DND-41 (cell line): ENCODE results near the gene RPRD2.

Experiments used
- ATAC-seq: fragments of 200-7000 bp; cut with Tn5 transposase; 3 replicates; pipeline ENCODE4 v1.9.1; 2021; ENCODE audit warnings: low read depth; ENCODE audit not compliant: insufficient read depth
- DNase-seq: peaks from one replicate; pipeline ENCODE4 v3.0.0-alpha.2; 2020
- H2AFZ ChIP-seq: 2 replicates; pipeline ENCODE4 v1.6.0; 2012; ENCODE audit warnings: low read depth, low read length
- H3K27ac ChIP-seq: 2 replicates; pipeline ENCODE4 v1.5.1; 2012; ENCODE audit warnings: low read length, inconsistent platforms
- H3K27me3 ChIP-seq: fragments of 200-600 bp; sonication (generic); 2 replicates; pipeline ENCODE4 v1.6.0; 2012; ENCODE audit warnings: low read length, mild to moderate bottlenecking, inconsistent platforms; ENCODE audit not compliant: insufficient read depth, poor library complexity
- H3K36me3 ChIP-seq: 2 replicates; pipeline ENCODE4 v1.5.1; 2012; ENCODE audit warnings: low read length, inconsistent platforms; ENCODE audit not compliant: insufficient read depth
- H3K4me1 ChIP-seq: 2 replicates; pipeline ENCODE4 v1.5.1; 2012; ENCODE audit warnings: mild to moderate bottlenecking, low read length; ENCODE audit not compliant: insufficient read depth
- H3K4me2 ChIP-seq: 2 replicates; pipeline ENCODE4 v1.6.0; 2012; ENCODE audit warnings: mild to moderate bottlenecking, moderate library complexity, low read length, inconsistent platforms; ENCODE audit not compliant: insufficient read depth
- H3K4me3 ChIP-seq, 2 experiments: fragments of 200-600 bp in 1 of 2; shearing (Covaris generic) in 1 of 2; 2 replicates each; pipeline ENCODE4 v1.5.1; 2012 to 2016; ENCODE audit warnings: inconsistent platforms in 2 of 2, low read length in 2 of 2, mild to moderate bottlenecking in 2 of 2, low read depth in 1 of 2, moderate library complexity in 1 of 2
- H3K79me2 ChIP-seq: 2 replicates; pipeline ENCODE4 v1.6.0; 2012; ENCODE audit warnings: low read length, inconsistent platforms; ENCODE audit not compliant: insufficient read depth
- H3K9ac ChIP-seq: 2 replicates; pipeline ENCODE4 v1.6.0; 2012; ENCODE audit warnings: low read depth, mild to moderate bottlenecking, inconsistent platforms, low read length, moderate library complexity
- H3K9me3 ChIP-seq: 2 replicates; pipeline ENCODE4 v1.5.1; 2012; ENCODE audit warnings: low read length, moderate library complexity, mild to moderate bottlenecking, inconsistent platforms; ENCODE audit not compliant: insufficient read depth, severe bottlenecking
- H4K20me1 ChIP-seq: 2 replicates; pipeline ENCODE4 v1.6.0; 2012; ENCODE audit warnings: low read length; ENCODE audit not compliant: insufficient read depth
- EZH2 ChIP-seq: IDR thresholded peaks from 3 replicates; pipeline ENCODE4 v1.6.1; 2012; ENCODE audit warnings: borderline replicate concordance, low read depth, mild to moderate bottlenecking, moderate library complexity, low read length, inconsistent platforms; ENCODE audit not compliant: severe bottlenecking
- TF ChIP-seq, protein P1 (sequence below): IDR thresholded peaks from 2 replicates; pipeline ENCODE4 v1.5.1; 2012; ENCODE audit warnings: borderline replicate concordance, low read length, moderate library complexity, mild to moderate bottlenecking; ENCODE audit not compliant: poor library complexity, severe bottlenecking; ENCODE audit errors: extremely low read depth

RPRD2 gene

GRCh38 chr1:150507912-150508864 lies 144.2 kb downstream of the RPRD2 start, which contains the start of gene ECM1:
Gene ECM1 (plus strand): TSS chr1:150508109. CDS start chr1:150508210, 101 bp downstream.
- DNase-seq (peak; percentile 20), ATAC-seq (peak; percentile 71)
- Histone ChIP-seq H3K79me2 (no peaks in the 10 kb centered on the region), H3K4me3 (no peak within 1 kb of the TSS), H3K4me1 (no peaks in the 10 kb centered on the region), H4K20me1 (no peaks in the 10 kb centered on the region), H3K36me3 (peaks cover 38% of the 10 kb centered on the region), H3K27ac (no peak within 1 kb of the TSS), H2AFZ (no peak within 1 kb of the TSS), H3K9me3 (no peaks in the 10 kb centered on the region), H3K9ac (no peak within 1 kb of the TSS), H3K27me3 (no peaks in the 10 kb centered on the region), H3K4me2 (no peak within 1 kb of the TSS)
- TF ChIP-seq EZH2, result no peak
- TF ChIP-seq, protein P1, sequence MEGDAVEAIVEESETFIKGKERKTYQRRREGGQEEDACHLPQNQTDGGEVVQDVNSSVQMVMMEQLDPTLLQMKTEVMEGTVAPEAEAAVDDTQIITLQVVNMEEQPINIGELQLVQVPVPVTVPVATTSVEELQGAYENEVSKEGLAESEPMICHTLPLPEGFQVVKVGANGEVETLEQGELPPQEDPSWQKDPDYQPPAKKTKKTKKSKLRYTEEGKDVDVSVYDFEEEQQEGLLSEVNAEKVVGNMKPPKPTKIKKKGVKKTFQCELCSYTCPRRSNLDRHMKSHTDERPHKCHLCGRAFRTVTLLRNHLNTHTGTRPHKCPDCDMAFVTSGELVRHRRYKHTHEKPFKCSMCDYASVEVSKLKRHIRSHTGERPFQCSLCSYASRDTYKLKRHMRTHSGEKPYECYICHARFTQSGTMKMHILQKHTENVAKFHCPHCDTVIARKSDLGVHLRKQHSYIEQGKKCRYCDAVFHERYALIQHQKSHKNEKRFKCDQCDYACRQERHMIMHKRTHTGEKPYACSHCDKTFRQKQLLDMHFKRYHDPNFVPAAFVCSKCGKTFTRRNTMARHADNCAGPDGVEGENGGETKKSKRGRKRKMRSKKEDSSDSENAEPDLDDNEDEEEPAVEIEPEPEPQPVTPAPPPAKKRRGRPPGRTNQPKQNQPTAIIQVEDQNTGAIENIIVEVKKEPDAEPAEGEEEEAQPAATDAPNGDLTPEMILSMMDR, result no peak

DNA sequence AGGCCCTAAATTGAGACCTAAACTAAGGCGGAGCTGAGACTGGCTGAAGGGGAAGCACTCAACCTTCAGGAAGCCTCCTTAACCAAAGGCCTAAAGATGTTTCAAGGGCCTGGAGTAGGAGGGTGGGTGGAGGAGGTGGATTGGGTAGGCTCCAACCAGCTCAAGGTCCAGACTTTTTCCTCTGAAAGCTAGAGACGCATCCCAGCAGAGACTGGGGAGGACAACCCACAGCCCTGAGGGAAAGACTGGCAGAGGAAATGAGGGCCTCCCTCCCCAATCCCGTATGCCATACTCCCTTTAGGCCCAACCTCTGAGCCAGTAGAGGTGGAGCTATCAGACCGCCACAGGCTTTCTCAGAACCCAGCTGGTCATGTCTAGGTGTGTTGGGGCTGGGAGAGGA lies 145.0 kb downstream of the RPRD2 start:
- Histone ChIP-seq H3K36me3 (peaks cover 34% of the 10 kb centered on the region), H3K9ac (no peak overlapping the region), H3K4me3 (no peak overlapping the region), H3K4me1 (no peaks in the 10 kb centered on the region), H4K20me1 (no peaks in the 10 kb centered on the region), H3K9me3 (no peaks in the 10 kb centered on the region), H3K4me2 (no peak overlapping the region), H3K27me3 (no peaks in the 10 kb centered on the region), H3K79me2 (no peaks in the 10 kb centered on the region), H2AFZ (no peak overlapping the region), H3K27ac (no peak overlapping the region)
- no peak for TF ChIP-seq EZH2
- TF ChIP-seq, protein P1, result no peak
- DNase-seq (no peak), ATAC-seq (no peak)

DNA sequence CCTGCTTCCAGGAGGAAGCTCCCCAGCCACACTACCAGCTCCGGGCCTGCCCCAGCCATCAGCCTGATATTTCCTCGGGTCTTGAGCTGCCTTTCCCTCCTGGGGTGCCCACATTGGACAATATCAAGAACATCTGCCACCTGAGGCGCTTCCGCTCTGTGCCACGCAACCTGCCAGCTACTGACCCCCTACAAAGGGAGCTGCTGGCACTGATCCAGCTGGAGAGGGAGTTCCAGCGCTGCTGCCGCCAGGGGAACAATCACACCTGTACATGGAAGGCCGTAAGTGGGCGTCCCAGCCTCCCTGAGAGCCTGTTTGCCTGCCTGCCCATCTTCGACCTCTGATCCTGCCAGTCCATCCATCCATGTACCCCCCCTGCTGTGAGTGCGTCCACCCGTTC lies 147.6 kb downstream of the RPRD2 start:
- Histone ChIP-seq H3K4me3 (no peak overlapping the region), H3K4me2 (no peak overlapping the region), H3K36me3 (peaks cover 8% of the 10 kb centered on the region), H3K9me3 (no peaks in the 10 kb centered on the region), H3K27ac (no peak overlapping the region), H3K27me3 (no peaks in the 10 kb centered on the region), H3K4me1 (peaks cover 13% of the 10 kb centered on the region), H3K9ac (no peak overlapping the region), H2AFZ (no peak overlapping the region), H4K20me1 (no peaks in the 10 kb centered on the region), H3K79me2 (no peaks in the 10 kb centered on the region)
- DNase-seq (no peak), ATAC-seq (no peak)
- TF ChIP-seq EZH2, result no peak
- TF ChIP-seq, protein P1, result no peak
